Stimulated activated CD4-positive, alpha-beta T cell treated with anti-CD3 and anti-CD28 coated beads, Interleukin-2, amount 100 ng/mL, for 24 hours (primary cell): ENCODE results near the gene CRYGN.

ENCODE experiments used
- DNase-seq, 2 donors: peaks; one replicate each; pipeline ENCODE4 v3.0.0-alpha.2; 2020

Gene CRYGN

DNA sequence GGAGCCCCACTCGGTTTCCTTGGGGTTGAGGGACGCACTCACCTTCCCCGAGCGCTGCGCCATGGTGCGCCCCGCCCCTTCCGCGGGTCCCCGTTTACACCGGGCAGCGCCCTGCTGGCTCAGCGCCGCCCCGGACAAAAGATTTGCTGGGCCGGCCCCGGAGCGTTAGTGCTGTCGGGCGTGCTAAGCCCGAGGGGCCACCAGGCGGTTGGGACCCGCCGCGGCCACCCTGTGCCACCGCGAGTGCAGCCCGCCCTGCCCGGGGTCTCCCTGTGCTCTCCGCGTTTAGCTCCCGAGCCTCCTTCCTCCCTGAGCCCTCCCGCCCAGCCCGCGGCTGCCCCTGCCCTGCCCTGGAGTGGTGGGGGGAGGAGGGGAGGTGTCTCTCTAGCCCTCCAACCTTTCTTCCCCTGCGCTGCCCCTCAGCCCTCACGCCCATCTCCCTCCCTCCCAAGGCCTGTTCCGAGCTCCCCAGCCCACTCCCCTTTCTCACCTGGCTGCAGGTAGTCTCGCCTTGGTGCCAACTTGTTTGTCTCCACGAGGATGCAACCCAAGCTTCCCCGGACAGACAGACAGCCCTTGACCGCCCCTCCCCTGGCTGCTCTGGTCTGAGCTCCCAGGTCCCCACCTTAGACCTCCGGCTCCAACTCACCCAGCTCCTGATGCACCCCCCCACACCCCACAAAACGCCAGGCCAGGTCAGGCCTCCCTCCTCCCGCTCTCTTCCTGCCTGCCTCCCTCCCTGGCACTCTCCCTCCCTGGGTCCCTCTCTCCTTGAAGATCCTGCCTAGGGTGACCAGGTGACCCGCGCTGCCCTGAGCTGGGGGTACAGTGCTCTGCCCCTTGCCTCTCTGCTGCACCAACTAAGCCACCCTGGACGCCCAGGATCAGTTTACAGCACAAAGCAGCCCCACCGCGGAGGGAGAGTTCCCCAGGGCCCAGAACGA lies at the start of gene CRYGN:
Gene CRYGN, minus strand, starts transcription at position 287 of the 944 bp plus-strand sequence. Its CDS starts 224 bp downstream, at position 63.
- peak in 1 of 2 donors; percentile 33 for DNase-seq

DNA sequence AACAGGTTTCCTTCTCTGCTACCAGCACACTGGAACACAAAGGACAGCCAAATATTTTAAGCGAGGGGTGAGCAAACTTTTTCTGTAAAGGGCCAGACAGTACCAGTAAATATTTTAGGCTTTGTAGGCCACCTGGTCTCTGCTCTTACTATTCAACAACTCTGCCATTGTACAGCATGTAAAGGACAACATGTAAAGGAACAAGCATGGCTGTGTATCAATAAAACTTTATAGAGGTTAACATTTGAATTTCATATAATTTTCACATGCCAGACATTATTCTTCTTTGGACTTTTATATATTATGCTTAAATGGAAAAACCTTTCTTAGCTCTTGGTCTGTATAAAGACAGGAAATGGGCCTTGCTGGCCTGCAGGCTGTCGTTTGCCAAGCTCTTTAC lies 49.6 kb upstream of the CRYGN start:
- DNase-seq = no peak

GRCh38 chr7:151488096-151488495 lies 48.2 kb upstream of the CRYGN start:
- no peak for DNase-seq

DNA sequence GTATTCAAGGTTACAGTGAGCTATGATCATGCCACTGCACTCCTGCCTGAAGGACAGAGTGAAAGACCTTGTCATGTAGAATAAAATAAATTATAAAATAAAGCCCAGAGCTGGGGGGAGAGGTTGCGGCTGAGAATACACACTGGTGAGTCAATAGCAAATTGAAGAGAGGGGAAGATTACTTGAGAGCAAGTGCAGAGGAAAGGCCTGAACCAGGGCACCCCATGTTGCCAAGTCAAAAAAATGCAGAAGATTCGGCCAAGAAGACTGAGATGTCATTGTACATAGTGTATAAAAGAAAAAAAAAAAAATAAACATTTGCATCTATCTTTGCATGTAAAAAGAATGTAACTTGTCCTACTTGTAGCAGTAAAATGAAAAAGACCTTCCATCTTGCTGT lies 47.3 kb upstream of the CRYGN start:
- no peak for DNase-seq

- DNase-seq = no peak
Observed at GRCh38 chr7:151486074-151486473, 46.1 kb upstream of the CRYGN start.

- peak in 1 of 2 donors; percentile 26 for DNase-seq
Observed at GRCh38 chr7:151484971-151485707, 45.2 kb upstream of the CRYGN start.

DNA sequence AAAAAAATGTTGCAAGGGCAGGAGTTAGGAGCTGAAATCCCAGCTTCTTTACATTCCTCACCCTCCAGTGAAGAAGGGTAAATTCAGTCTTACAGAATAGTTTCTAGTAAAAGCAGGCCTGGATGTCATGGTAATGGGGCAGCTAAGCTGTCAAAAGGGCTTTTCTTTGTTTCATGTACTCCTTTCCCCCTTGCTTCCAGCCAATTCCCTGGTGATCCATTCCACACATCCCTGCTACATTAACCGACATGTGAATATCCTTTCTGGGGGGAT lies 43.7 kb upstream of the CRYGN start:
- DNase-seq = no peak

- no peak for DNase-seq
Observed at GRCh38 chr7:151482883-151483710, 43.2 kb upstream of the CRYGN start.

GRCh38 chr7:151481650-151482505 lies 41.9 kb upstream of the CRYGN start:
- DNase-seq = no peak

DNA sequence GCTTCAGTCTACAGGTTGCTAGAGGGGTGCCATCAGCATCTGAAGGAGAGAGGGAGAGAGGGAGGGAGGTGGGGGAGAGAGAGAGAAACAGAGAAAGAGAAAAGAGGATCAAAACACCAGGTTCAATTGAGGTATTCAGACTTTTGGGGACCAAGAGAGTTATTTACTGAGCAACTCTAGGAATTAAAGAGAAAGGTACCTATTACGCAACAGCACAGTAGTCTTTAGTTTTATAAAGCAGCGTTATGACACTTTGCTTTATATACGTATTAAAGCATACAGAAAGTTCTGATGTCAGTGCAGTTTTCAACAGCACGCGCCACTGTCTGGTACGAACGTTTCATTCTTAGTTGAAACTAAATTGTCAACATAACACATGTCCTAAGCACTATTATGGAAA lies 37.9 kb upstream of the CRYGN start:
- DNase-seq = no peak

DNA sequence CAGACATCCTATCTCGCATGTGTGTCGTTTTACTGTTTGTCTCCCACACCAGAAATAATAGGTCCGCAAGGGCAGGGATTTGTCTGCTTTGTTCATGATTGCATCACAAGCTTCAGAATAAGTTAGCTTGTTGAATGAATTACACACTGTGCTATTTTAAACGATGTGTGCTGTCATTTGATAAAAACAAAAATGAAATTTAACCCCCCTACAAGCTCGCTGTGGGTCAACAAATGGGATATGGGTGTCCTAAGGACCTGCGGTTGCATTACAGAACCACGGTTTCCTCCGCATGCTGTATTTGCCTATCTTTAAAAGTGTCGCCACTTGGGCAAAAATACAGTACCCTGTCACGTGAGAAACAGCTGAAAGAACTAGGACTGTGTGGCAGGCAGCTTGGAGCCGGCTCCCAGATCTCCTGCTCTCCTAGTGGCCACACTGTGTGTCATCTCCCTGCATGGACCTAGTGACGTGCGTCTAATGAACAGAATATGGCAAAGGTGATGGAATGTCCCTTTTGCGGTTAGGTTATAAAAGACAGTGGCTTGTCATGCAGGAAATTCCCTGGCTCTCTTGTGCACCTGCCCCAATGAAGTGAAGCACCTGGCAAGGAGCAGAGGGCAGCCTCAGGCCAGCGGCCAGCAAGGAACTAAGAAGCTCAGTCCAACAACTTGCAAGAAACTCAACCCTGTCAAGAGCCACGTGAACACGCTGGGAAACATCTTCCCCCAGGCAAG lies 32.9 kb upstream of the CRYGN start:
- no peak for DNase-seq

- no peak for DNase-seq
Observed at GRCh38 chr7:151470711-151471110, 30.8 kb upstream of the CRYGN start.

GRCh38 chr7:151469281-151469680 lies 29.3 kb upstream of the CRYGN start:
- no peak for DNase-seq

GRCh38 chr7:151468217-151469018 lies 28.5 kb upstream of the CRYGN start:
- no peak for DNase-seq

DNA sequence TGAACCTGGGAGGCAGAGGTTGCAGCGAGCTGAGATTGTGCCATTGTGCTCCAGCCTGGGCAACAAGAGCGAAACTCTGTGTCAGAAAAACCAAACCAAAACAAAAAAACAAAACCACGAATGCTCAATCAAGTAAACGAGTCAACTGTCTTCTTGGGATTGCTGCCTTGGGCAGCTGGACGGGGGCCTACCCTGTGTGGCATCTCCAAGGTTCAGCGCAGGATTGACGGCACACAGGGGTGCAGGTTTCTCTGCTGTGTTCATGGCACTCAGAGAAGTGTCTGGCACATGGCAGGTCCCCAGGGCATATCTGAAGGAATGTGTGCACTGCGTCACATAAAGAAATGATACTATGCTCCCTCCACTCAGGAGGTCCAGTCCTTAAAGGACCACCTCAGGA lies 25.2 kb upstream of the CRYGN start:
- DNase-seq = no peak

- no peak for DNase-seq
Observed at GRCh38 chr7:151462306-151462779, 22.4 kb upstream of the CRYGN start.

- DNase-seq = no peak
Observed at GRCh38 chr7:151461942-151462230, 21.9 kb upstream of the CRYGN start.

DNA sequence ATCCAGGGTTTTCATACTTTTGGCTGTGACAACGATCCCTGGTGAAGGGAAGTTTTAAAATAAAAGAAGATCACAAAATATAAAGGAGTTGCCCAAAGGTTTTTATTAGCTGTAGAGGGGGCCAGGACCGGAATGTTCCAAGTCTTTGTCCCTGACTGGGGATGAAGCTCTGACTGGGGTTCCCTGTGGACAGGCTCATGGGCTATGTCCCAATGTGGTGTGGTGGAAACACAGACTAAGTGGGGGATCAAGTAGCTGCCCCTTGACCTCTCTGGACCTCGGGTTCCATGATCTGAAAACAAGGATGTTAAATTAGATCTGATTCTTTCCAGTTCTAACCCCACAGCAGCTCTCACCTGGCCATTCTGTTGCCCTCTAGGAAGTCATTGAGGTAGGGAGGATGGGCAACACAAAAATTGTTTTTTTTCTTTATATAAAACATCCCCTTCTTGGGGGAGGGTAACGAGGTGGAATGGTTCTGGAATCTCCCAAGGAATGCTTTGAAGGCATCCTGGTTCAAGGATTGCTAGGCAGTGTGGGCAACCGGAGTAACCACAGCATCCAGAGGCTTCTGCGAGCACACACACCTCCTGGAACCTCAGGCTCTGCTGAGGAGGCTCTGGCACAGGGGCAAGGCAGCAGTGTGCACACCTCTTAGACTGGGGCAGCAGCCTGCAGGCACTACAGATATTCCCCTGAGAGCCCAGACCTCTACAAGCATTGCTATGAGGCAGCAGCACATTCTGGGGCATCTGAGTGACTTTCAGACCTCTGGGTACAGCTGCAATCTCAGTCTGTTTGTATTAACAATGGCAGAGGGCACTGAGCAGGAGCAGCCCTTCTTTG lies 21.4 kb upstream of the CRYGN start:
- DNase-seq = no peak

DNA sequence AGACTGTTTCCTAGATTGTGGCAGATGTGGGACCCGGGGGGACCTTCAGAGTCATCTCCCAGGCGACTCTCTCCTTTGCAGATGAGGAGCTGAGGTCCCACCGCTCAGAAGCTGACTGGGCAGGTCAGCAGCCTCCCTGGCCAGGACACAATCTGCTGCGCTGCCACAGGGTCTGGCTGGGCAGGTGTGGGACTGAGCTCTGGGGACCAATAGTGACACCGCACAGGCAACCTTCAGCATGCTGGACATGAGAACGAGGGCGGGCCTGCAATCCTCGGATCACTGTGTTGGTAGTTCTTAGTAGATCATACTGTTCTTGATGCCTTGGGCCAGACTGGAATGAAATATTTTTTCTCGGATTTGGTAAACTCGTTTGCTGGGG lies 20.5 kb upstream of the CRYGN start:
- DNase-seq = no peak
